Measurements from ENCODE around the gene SLC24A3. TPM values are rescaled to one million over a fixed set of nuclear protein-coding genes. Genes with fewer than 3 reads are reported as not detected.

SLC24A3 gene
- total and polyA plus RNA-seq, 2 of the 13 experiments (the other 11 are each of a cell fraction or from before 2014, with no cell fraction given): not detected

DNA sequence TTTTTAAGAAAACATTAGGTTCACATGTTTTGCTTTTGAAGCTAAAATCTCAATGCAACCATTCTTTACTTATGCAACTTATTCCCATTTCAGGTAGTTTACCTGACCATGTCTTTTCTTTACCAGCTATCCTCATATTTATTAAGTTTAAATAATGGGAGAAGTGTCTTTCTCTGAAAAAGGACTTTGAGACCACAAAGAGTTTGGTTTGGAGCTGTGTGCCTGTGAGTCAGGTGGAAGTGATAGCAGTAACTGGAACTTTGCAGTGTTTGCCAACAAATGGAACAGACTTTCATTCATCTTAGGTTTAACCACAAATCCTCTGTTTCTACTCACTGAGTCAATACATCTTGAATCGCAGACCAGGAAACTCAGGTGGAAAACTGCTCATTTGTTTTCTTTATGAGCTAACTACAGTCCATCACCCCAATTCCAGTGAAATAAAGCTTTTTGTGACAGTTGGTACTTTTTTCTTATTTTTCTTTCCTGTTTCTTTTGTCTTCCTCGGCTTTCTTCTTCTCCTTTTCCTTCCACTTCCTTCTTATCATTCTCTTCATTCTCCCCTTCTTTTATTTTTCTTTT, 397.3 kb downstream of the SLC24A3 start (continued):
- no peak for TF ChIP-seq ZNF484 (CRISPR knock-in tag; IDR thresholded peaks at IDR 0.05; ENCODE audit: borderline replicate concordance, low read depth)
- TF ChIP-seq CENPX (CRISPR knock-in tag; IDR thresholded peaks at IDR 0.05): no peak
- no peak for TF ChIP-seq NFE2L1 (CRISPR knock-in tag; IDR thresholded peaks at IDR 0.05; ENCODE audit: borderline replicate concordance)
- peak; percentile 42; the same call in 1 of the 2 replicates for TF ChIP-seq POLR2G (IDR thresholded peaks at IDR 0.05; ENCODE audit: low read depth, low read length)
- no peak for TF ChIP-seq SP2 (CRISPR knock-in tag; IDR thresholded peaks at IDR 0.05)
- TF ChIP-seq TARDBP (CRISPR knock-in tag; IDR thresholded peaks at IDR 0.05): peak; percentile 55; the same call in 1 of the 2 replicates
- 0 out of 2 replicates have a peak, but pooled peaks have one; percentile 47 for TF ChIP-seq ZNF317 (CRISPR knock-in tag; IDR thresholded peaks at IDR 0.05)
- no peak for TF ChIP-seq HOXA3 (CRISPR knock-in tag; IDR thresholded peaks at IDR 0.05)
- TF ChIP-seq DPF2 (CRISPR knock-in tag; IDR thresholded peaks at IDR 0.05; ENCODE audit: borderline replicate concordance, low read depth): peak; percentile 92
- TF ChIP-seq MAFF (IDR thresholded peaks at IDR 0.05; ENCODE audit: low read depth, low read length): no peak
- TF ChIP-seq, protein P1, sequence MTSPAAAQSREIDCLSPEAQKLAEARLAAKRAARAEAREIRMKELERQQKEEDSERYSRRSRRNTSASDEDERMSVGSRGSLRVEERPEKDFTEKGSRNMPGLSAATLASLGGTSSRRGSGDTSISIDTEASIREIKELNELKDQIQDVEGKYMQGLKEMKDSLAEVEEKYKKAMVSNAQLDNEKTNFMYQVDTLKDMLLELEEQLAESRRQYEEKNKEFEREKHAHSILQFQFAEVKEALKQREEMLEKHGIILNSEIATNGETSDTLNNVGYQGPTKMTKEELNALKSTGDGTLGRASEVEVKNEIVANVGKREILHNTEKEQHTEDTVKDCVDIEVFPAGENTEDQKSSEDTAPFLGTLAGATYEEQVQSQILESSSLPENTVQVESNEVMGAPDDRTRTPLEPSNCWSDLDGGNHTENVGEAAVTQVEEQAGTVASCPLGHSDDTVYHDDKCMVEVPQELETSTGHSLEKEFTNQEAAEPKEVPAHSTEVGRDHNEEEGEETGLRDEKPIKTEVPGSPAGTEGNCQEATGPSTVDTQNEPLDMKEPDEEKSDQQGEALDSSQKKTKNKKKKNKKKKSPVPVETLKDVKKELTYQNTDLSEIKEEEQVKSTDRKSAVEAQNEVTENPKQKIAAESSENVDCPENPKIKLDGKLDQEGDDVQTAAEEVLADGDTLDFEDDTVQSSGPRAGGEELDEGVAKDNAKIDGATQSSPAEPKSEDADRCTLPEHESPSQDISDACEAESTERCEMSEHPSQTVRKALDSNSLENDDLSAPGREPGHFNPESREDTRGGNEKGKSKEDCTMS (CRISPR knock-in tag; conservative IDR thresholded peaks at IDR 0.05): no peak
- TF ChIP-seq, protein P2, sequence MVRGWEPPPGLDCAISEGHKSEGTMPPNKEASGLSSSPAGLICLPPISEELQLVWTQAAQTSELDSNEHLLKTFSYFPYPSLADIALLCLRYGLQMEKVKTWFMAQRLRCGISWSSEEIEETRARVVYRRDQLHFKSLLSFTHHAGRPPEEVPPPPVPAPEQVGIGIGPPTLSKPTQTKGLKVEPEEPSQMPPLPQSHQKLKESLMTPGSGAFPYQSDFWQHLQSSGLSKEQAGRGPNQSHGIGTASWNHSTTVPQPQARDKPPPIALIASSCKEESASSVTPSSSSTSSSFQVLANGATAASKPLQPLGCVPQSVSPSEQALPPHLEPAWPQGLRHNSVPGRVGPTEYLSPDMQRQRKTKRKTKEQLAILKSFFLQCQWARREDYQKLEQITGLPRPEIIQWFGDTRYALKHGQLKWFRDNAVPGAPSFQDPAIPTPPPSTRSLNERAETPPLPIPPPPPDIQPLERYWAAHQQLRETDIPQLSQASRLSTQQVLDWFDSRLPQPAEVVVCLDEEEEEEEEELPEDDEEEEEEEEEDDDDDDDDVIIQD (CRISPR knock-in tag; IDR thresholded peaks at IDR 0.05; ENCODE audit: low read depth): peak; percentile 84
- no peak for TF ChIP-seq TP53 (CRISPR knock-in tag; conservative IDR thresholded peaks at IDR 0.05)
- no peak for TF ChIP-seq NFYC (CRISPR knock-in tag; IDR thresholded peaks at IDR 0.05)
- TF ChIP-seq, protein P3, sequence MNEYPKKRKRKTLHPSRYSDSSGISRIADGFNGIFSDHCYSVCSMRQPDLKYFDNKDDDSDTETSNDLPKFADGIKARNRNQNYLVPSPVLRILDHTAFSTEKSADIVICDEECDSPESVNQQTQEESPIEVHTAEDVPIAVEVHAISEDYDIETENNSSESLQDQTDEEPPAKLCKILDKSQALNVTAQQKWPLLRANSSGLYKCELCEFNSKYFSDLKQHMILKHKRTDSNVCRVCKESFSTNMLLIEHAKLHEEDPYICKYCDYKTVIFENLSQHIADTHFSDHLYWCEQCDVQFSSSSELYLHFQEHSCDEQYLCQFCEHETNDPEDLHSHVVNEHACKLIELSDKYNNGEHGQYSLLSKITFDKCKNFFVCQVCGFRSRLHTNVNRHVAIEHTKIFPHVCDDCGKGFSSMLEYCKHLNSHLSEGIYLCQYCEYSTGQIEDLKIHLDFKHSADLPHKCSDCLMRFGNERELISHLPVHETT (CRISPR knock-in tag; conservative IDR thresholded peaks at IDR 0.05): no peak
- TF ChIP-seq ZBTB1 (CRISPR knock-in tag; IDR thresholded peaks at IDR 0.05; ENCODE audit: borderline replicate concordance): no peak
- TF ChIP-seq SNAPC2 (CRISPR knock-in tag; IDR thresholded peaks at IDR 0.05): no peak
- no peak for TF ChIP-seq NR3C1 (CRISPR knock-in tag; IDR thresholded peaks at IDR 0.05)
- TF ChIP-seq NFKBIZ (CRISPR knock-in tag; IDR thresholded peaks at IDR 0.05): no peak
- TF ChIP-seq, protein P4, sequence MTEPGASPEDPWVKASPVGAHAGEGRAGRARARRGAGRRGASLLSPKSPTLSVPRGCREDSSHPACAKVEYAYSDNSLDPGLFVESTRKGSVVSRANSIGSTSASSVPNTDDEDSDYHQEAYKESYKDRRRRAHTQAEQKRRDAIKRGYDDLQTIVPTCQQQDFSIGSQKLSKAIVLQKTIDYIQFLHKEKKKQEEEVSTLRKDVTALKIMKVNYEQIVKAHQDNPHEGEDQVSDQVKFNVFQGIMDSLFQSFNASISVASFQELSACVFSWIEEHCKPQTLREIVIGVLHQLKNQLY (CRISPR knock-in tag; IDR thresholded peaks at IDR 0.05): no peak; the same call in 1 of the 2 replicates
- TF ChIP-seq, protein P5, sequence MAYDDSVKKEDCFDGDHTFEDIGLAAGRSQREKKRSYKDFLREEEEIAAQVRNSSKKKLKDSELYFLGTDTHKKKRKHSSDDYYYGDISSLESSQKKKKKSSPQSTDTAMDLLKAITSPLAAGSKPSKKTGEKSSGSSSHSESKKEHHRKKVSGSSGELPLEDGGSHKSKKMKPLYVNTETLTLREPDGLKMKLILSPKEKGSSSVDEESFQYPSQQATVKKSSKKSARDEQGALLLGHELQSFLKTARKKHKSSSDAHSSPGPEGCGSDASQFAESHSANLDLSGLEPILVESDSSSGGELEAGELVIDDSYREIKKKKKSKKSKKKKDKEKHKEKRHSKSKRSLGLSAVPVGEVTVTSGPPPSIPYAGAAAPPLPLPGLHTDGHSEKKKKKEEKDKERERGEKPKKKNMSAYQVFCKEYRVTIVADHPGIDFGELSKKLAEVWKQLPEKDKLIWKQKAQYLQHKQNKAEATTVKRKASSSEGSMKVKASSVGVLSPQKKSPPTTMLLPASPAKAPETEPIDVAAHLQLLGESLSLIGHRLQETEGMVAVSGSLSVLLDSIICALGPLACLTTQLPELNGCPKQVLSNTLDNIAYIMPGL (CRISPR knock-in tag; IDR thresholded peaks at IDR 0.05; ENCODE audit: borderline replicate concordance in 1 of 2, low read depth in 1 of 2): peak in 1 of 2 experiments; percentile 20; a peak in 1 of 4 replicates
